WTC11 (cell line): ENCODE measurements around the gene PRKAA2. TPM values are rescaled to one million over a fixed set of nuclear protein-coding genes. Genes with fewer than 3 reads are reported as not detected.

Source experiments
- ATAC-seq: fragments of 200-7000 bp; cut with Tn5 transposase; 2 replicates; pipeline ENCODE4 v1.10.0; 2021; ENCODE audit warnings: mild to moderate bottlenecking, moderate library complexity
- CTCF ChIA-PET: fragments of 300-600 bp; sonication (Branson Sonifier 250); formaldehyde crosslinking; loops from one replicate; lab custom pipeline; 2021; ENCODE audit warnings: antibody characterized with exemption; lab: Charles Lee
- POLR2A ChIA-PET: fragments of 350-600 bp; sonication (Branson Sonifier 250); formaldehyde crosslinking; loops from one replicate; lab custom pipeline; 2021; ENCODE audit warnings: antibody characterized with exemption; lab: Charles Lee
- DNase-seq: peaks from one replicate; pipeline ENCODE4 v3.0.0; 2021; ENCODE audit warnings: low spot score
- H3K27ac Mint-ChIP-seq: 2 replicates; pipeline ENCODE4 v1.8.0; 2021; ENCODE audit warnings: mixed read lengths
- H3K27me3 Mint-ChIP-seq: 2 replicates; pipeline ENCODE4 v1.8.0; 2021; ENCODE audit warnings: low read depth, mild to moderate bottlenecking, moderate library complexity, mixed read lengths
- H3K36me3 Mint-ChIP-seq: 2 replicates; pipeline ENCODE4 v1.8.0; 2021; ENCODE audit warnings: mixed read lengths
- H3K4me1 Mint-ChIP-seq: 2 replicates; pipeline ENCODE4 v1.8.0; 2022; ENCODE audit warnings: mixed read lengths
- H3K4me3 Mint-ChIP-seq: 2 replicates; pipeline ENCODE4 v1.8.0; 2021; ENCODE audit warnings: mild to moderate bottlenecking, moderate library complexity, mixed read lengths
- H3K9me3 Mint-ChIP-seq: 2 replicates; pipeline ENCODE4 v1.8.0; 2021; ENCODE audit warnings: mixed read lengths
- CBFB ChIP-seq: sonication (generic); formaldehyde crosslinking; IDR thresholded peaks from 2 replicates; pipeline ENCODE4 v1.8.1; 2022; ENCODE audit warnings: mild to moderate bottlenecking, low read depth, missing genetic modification reagents
- FOXP1 ChIP-seq: sonication (generic); formaldehyde crosslinking; IDR thresholded peaks from 2 replicates; pipeline ENCODE4 v1.8.0; 2022; ENCODE audit warnings: missing genetic modification reagents, mild to moderate bottlenecking, moderate library complexity, borderline replicate concordance
- NFE2L1 ChIP-seq: sonication (generic); formaldehyde crosslinking; IDR thresholded peaks from 2 replicates; pipeline ENCODE4 v1.8.1; 2023; ENCODE audit warnings: missing genetic modification reagents
- NR1H2 ChIP-seq: sonication (generic); formaldehyde crosslinking; IDR thresholded peaks from 2 replicates; pipeline ENCODE4 v1.9.0; 2021; ENCODE audit warnings: mild to moderate bottlenecking, moderate library complexity, missing genetic modification reagents
- TCF7 ChIP-seq: sonication (generic); formaldehyde crosslinking; IDR thresholded peaks from 2 replicates; pipeline ENCODE4 v1.8.0; 2022; ENCODE audit warnings: mild to moderate bottlenecking, low read depth, missing genetic modification reagents, moderate library complexity
- ZNF396 ChIP-seq: fragments of 250-450 bp; sonication (Bioruptor Pico); IDR thresholded peaks from 2 replicates; pipeline ENCODE4 v1.8.0; 2021; ENCODE audit warnings: mild to moderate bottlenecking, moderate library complexity, borderline replicate concordance
- ZNF671 ChIP-seq: fragments of 250-450 bp; sonication (Bioruptor Pico); IDR thresholded peaks from 2 replicates; pipeline ENCODE4 v1.8.0; 2021; ENCODE audit warnings: mild to moderate bottlenecking
- total RNA-seq: library from RNA; stranded (reverse); gene quantifications from 3 replicates; pipeline ENCODE4 v1.2.3, GENCODE V29; 2021
- TF ChIP-seq, protein P1 (sequence below): fragments of 250-450 bp; sonication (Bioruptor Pico); IDR thresholded peaks from 2 replicates; pipeline ENCODE4 v1.8.0; 2021; ENCODE audit warnings: mild to moderate bottlenecking
- TF ChIP-seq, protein P2 (sequence below): sonication (generic); formaldehyde crosslinking; IDR thresholded peaks from 2 replicates; pipeline ENCODE4 v1.8.0; 2023; ENCODE audit warnings: missing genetic modification reagents, mild to moderate bottlenecking, borderline replicate concordance
- TF ChIP-seq, protein P3 (sequence below): sonication (generic); formaldehyde crosslinking; IDR thresholded peaks from 2 replicates; pipeline ENCODE4 v1.8.1; 2023; ENCODE audit warnings: mild to moderate bottlenecking, missing genetic modification reagents, borderline replicate concordance
- TF ChIP-seq, protein P4 (sequence below): sonication (generic); formaldehyde crosslinking; IDR thresholded peaks from 2 replicates; pipeline ENCODE4 v1.8.0; 2023; ENCODE audit warnings: missing genetic modification reagents
- TF ChIP-seq, protein P5 (sequence below): sonication (generic); formaldehyde crosslinking; IDR thresholded peaks from 2 replicates; pipeline ENCODE4 v1.8.0; 2022; ENCODE audit warnings: mild to moderate bottlenecking, missing genetic modification reagents
- TF ChIP-seq, protein P6 (sequence below): fragments of 250-450 bp; sonication (Bioruptor Pico); IDR thresholded peaks from 2 replicates; pipeline ENCODE4 v1.9.0; 2021; ENCODE audit warnings: mild to moderate bottlenecking

PRKAA2 gene
- total RNA-seq, 1 experiment from 2014 or later = 4.8 TPM

DNA sequence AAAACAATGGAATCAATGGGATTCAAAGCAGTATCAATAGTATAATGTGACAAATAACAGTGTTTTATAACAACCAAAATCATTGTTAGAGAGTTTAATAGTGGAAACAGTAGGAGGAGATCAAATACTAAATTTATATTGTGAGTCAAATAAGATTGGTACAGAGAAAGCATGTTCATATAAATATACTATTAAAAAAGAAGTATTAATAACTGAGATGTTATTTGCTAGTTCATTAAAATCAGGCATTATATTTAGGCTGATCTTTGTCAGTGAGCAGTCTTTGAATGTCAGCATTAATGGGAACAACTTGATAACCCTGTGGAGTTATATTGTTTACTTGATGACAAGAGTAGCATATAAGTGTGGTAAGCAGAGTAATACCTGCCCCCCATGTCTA lies 30.6 kb downstream of the PRKAA2 start:
- CTCF ChIA-PET = no interaction called here
- TF ChIP-seq, protein P1, sequence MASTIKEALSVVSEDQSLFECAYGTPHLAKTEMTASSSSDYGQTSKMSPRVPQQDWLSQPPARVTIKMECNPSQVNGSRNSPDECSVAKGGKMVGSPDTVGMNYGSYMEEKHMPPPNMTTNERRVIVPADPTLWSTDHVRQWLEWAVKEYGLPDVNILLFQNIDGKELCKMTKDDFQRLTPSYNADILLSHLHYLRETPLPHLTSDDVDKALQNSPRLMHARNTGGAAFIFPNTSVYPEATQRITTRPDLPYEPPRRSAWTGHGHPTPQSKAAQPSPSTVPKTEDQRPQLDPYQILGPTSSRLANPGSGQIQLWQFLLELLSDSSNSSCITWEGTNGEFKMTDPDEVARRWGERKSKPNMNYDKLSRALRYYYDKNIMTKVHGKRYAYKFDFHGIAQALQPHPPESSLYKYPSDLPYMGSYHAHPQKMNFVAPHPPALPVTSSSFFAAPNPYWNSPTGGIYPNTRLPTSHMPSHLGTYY (CRISPR knock-in tag) = no peak
- no peak for TF ChIP-seq NR1H2
- TF ChIP-seq ZNF396 (CRISPR knock-in tag) = no peak
- TF ChIP-seq, protein P2, sequence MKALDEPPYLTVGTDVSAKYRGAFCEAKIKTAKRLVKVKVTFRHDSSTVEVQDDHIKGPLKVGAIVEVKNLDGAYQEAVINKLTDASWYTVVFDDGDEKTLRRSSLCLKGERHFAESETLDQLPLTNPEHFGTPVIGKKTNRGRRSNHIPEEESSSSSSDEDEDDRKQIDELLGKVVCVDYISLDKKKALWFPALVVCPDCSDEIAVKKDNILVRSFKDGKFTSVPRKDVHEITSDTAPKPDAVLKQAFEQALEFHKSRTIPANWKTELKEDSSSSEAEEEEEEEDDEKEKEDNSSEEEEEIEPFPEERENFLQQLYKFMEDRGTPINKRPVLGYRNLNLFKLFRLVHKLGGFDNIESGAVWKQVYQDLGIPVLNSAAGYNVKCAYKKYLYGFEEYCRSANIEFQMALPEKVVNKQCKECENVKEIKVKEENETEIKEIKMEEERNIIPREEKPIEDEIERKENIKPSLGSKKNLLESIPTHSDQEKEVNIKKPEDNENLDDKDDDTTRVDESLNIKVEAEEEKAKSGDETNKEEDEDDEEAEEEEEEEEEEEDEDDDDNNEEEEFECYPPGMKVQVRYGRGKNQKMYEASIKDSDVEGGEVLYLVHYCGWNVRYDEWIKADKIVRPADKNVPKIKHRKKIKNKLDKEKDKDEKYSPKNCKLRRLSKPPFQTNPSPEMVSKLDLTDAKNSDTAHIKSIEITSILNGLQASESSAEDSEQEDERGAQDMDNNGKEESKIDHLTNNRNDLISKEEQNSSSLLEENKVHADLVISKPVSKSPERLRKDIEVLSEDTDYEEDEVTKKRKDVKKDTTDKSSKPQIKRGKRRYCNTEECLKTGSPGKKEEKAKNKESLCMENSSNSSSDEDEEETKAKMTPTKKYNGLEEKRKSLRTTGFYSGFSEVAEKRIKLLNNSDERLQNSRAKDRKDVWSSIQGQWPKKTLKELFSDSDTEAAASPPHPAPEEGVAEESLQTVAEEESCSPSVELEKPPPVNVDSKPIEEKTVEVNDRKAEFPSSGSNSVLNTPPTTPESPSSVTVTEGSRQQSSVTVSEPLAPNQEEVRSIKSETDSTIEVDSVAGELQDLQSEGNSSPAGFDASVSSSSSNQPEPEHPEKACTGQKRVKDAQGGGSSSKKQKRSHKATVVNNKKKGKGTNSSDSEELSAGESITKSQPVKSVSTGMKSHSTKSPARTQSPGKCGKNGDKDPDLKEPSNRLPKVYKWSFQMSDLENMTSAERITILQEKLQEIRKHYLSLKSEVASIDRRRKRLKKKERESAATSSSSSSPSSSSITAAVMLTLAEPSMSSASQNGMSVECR (CRISPR knock-in tag) = no peak
- no peak for TF ChIP-seq FOXP1 (CRISPR knock-in tag)
- no peak for TF ChIP-seq NFE2L1 (CRISPR knock-in tag)
- TF ChIP-seq, protein P3, sequence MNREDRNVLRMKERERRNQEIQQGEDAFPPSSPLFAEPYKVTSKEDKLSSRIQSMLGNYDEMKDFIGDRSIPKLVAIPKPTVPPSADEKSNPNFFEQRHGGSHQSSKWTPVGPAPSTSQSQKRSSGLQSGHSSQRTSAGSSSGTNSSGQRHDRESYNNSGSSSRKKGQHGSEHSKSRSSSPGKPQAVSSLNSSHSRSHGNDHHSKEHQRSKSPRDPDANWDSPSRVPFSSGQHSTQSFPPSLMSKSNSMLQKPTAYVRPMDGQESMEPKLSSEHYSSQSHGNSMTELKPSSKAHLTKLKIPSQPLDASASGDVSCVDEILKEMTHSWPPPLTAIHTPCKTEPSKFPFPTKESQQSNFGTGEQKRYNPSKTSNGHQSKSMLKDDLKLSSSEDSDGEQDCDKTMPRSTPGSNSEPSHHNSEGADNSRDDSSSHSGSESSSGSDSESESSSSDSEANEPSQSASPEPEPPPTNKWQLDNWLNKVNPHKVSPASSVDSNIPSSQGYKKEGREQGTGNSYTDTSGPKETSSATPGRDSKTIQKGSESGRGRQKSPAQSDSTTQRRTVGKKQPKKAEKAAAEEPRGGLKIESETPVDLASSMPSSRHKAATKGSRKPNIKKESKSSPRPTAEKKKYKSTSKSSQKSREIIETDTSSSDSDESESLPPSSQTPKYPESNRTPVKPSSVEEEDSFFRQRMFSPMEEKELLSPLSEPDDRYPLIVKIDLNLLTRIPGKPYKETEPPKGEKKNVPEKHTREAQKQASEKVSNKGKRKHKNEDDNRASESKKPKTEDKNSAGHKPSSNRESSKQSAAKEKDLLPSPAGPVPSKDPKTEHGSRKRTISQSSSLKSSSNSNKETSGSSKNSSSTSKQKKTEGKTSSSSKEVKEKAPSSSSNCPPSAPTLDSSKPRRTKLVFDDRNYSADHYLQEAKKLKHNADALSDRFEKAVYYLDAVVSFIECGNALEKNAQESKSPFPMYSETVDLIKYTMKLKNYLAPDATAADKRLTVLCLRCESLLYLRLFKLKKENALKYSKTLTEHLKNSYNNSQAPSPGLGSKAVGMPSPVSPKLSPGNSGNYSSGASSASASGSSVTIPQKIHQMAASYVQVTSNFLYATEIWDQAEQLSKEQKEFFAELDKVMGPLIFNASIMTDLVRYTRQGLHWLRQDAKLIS = no peak
- TF ChIP-seq, protein P4, sequence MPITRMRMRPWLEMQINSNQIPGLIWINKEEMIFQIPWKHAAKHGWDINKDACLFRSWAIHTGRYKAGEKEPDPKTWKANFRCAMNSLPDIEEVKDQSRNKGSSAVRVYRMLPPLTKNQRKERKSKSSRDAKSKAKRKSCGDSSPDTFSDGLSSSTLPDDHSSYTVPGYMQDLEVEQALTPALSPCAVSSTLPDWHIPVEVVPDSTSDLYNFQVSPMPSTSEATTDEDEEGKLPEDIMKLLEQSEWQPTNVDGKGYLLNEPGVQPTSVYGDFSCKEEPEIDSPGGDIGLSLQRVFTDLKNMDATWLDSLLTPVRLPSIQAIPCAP (CRISPR knock-in tag) = no peak
- TF ChIP-seq CBFB (CRISPR knock-in tag) = no peak
- TF ChIP-seq, protein P5, sequence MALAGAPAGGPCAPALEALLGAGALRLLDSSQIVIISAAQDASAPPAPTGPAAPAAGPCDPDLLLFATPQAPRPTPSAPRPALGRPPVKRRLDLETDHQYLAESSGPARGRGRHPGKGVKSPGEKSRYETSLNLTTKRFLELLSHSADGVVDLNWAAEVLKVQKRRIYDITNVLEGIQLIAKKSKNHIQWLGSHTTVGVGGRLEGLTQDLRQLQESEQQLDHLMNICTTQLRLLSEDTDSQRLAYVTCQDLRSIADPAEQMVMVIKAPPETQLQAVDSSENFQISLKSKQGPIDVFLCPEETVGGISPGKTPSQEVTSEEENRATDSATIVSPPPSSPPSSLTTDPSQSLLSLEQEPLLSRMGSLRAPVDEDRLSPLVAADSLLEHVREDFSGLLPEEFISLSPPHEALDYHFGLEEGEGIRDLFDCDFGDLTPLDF (CRISPR knock-in tag) = no peak
- TF ChIP-seq ZNF671 (CRISPR knock-in tag) = no peak
- TF ChIP-seq, all 79 proteins: peak for 0
- H3K4me3 Mint-ChIP-seq = no peak overlapping the region

DNA sequence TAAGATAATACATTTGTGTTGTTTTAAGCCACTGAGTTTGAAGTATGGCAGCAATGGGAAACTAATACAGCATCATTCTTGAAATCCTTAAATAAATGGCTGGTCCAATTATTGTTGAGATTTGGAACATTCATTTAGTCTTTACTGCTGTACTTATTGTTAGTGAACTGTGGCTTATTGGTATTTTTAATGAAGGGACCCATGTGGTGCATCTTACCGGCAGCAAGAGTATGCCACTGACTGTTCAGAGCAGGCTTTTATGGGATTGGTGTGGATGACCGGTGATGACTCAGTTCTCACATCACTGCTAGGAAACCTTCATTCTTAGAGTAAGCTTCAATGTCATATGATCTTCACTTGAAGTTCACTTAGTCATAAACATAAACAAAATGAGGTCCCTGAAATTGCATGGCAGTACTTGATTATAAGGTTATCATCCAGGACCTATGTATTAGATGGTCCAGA lies 31.5 kb downstream of the PRKAA2 start:
- no peaks in the 10 kb centered on the region for H3K4me1 Mint-ChIP-seq
- DNase-seq (no peak), ATAC-seq (no peak)
- ChIA-PET POLR2A (no interaction called here), CTCF (interaction anchor here (1.0 kb wide), 1 partner anchor 127 kb away, joined by 3 read pairs; no protein-coding TSS in a partner anchor)
- no peaks in the 10 kb centered on the region for H3K9me3 Mint-ChIP-seq
- H3K36me3 Mint-ChIP-seq = peaks cover 8% of the 10 kb centered on the region
- H3K4me3 Mint-ChIP-seq = no peak overlapping the region
- no peaks in the 10 kb centered on the region for H3K27me3 Mint-ChIP-seq
- no peak overlapping the region for H3K27ac Mint-ChIP-seq
- TF ChIP-seq, protein P6, sequence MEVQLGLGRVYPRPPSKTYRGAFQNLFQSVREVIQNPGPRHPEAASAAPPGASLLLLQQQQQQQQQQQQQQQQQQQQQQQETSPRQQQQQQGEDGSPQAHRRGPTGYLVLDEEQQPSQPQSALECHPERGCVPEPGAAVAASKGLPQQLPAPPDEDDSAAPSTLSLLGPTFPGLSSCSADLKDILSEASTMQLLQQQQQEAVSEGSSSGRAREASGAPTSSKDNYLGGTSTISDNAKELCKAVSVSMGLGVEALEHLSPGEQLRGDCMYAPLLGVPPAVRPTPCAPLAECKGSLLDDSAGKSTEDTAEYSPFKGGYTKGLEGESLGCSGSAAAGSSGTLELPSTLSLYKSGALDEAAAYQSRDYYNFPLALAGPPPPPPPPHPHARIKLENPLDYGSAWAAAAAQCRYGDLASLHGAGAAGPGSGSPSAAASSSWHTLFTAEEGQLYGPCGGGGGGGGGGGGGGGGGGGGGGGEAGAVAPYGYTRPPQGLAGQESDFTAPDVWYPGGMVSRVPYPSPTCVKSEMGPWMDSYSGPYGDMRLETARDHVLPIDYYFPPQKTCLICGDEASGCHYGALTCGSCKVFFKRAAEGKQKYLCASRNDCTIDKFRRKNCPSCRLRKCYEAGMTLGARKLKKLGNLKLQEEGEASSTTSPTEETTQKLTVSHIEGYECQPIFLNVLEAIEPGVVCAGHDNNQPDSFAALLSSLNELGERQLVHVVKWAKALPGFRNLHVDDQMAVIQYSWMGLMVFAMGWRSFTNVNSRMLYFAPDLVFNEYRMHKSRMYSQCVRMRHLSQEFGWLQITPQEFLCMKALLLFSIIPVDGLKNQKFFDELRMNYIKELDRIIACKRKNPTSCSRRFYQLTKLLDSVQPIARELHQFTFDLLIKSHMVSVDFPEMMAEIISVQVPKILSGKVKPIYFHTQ (CRISPR knock-in tag) = no peak
- no peak for TF ChIP-seq TCF7 (CRISPR knock-in tag)
- TF ChIP-seq, protein P2 (CRISPR knock-in tag) = no peak
- TF ChIP-seq, protein P4 (CRISPR knock-in tag) = no peak

More for the DNA sequence above, 30.6 kb downstream of the PRKAA2 start:
- Mint-ChIP-seq H3K27ac (no peak overlapping the region), H3K4me1 (no peaks in the 10 kb centered on the region), H3K27me3 (no peaks in the 10 kb centered on the region), H3K9me3 (no peaks in the 10 kb centered on the region), H3K36me3 (peaks cover 8% of the 10 kb centered on the region)
- ATAC-seq (no peak), DNase-seq (no peak)
- POLR2A ChIA-PET = no interaction called here
